Measurements from ENCODE around the gene RCVRN. TPM values are rescaled to one million over a fixed set of nuclear protein-coding genes. Genes with fewer than 3 reads are reported as not detected.

Gene RCVRN
- total and polyA plus RNA-seq, 2 of the 4 experiments (the other 2 are of a cell fraction), result not detected

GRCh38 chr17:9918352-9918751 lies 13.3 kb upstream of the RCVRN start:
- POLR2A ChIA-PET (ENCODE audit: unreplicated experiment), result no interaction called here
- H2BK120ac ChIP-seq (ENCODE audit: low read depth, low read length), result no peak overlapping the region
- CTCF ChIA-PET, result no interaction called here
- H3K18ac ChIP-seq (ENCODE audit: low read depth, low read length), result no peak overlapping the region
- no peaks in the 10 kb centered on the region for H3K9me3 ChIP-seq (ENCODE audit: control insufficient read depth, insufficient read depth, low read length)
- no peak for TF ChIP-seq FOS (IDR thresholded peaks at IDR 0.05; ENCODE audit: low read depth, low read length)
- no peak for ATAC-seq (ENCODE audit: low read depth)
- intact Hi-C loops (cut with micrococcal nuclease) (no loop called here), dilution Hi-C loops (cut with HindIII; ENCODE audit: low sequenced_read_pairs, unreplicated experiment) (no loop called here), in situ Hi-C loops (cut with MboI; ENCODE audit: low sequenced_read_pairs) (no loop called here)
- H3K9ac ChIP-seq (ENCODE audit: low read depth, low read length), result no peak overlapping the region
- no peak overlapping the region for H4K91ac ChIP-seq (ENCODE audit: insufficient read depth, low read depth, low read length)
- H3K36me3 ChIP-seq (ENCODE audit: control insufficient read depth, insufficient read depth, low read length), result peaks cover 12% of the 10 kb centered on the region; the same call in 1 of the 2 replicates
- no peak overlapping the region for H2AFZ ChIP-seq (replicated peaks; ENCODE audit: low read length, poor library complexity)
- H2AK9ac ChIP-seq (replicated peaks; ENCODE audit: low read depth, low read length, poor library complexity), result no peak overlapping the region
- no peak overlapping the region for H3K4me2 ChIP-seq (ENCODE audit: low read depth, low read length)
- H3K14ac ChIP-seq (replicated peaks; ENCODE audit: low read depth, low read length), result no peak overlapping the region
- H3K56ac ChIP-seq (ENCODE audit: extremely low read depth, insufficient read depth, low read length), result no peak overlapping the region
- H4K20me1 ChIP-seq (ENCODE audit: insufficient read depth, low read length), result no peaks in the 10 kb centered on the region
- H3K27me3 ChIP-seq (ENCODE audit: control insufficient read depth, insufficient read depth, low read length), result no peaks in the 10 kb centered on the region
- no peak overlapping the region for H2BK5ac ChIP-seq (ENCODE audit: low read depth, low read length, poor library complexity, severe bottlenecking)
- no peak overlapping the region for H4K5ac ChIP-seq (ENCODE audit: low read depth, low read length)
- no peak for DNase-seq
- no peak overlapping the region for H2BK20ac ChIP-seq (ENCODE audit: low read depth, low read length)
- no peak overlapping the region for H2BK15ac ChIP-seq (ENCODE audit: low read depth, low read length)
- no peak overlapping the region for H3K23ac ChIP-seq (ENCODE audit: low read depth, low read length)
- H3K4me1 ChIP-seq (ENCODE audit: control insufficient read depth, insufficient read depth, low read length), result no peaks in the 10 kb centered on the region
- H3K9me1 ChIP-seq (ENCODE audit: insufficient read depth, low read length), result no peaks in the 10 kb centered on the region
- H3K4me3 ChIP-seq (ENCODE audit: insufficient read depth, low read depth, low read length), result no peak overlapping the region
- H2AK5ac ChIP-seq (ENCODE audit: low read depth, low read length), result no peak overlapping the region
- no TSS peak for BruUV-seq (replicated peaks)
- WGBS, 2 experiments (ENCODE audit: extremely low coverage in 2 of 2, insufficient read length in 1 of 2), result no CpG with 5 or more reads among the region's 8 CpGs
- H3K4ac ChIP-seq (ENCODE audit: low read depth, low read length), result no peak overlapping the region
- no peak overlapping the region for H4K8ac ChIP-seq (ENCODE audit: low read depth in 2 of 2, low read length in 2 of 2)
- no peak overlapping the region for H3K27ac ChIP-seq (ENCODE audit: insufficient read depth, low read length)
- H3K79me1 ChIP-seq (ENCODE audit: low read depth in 1 of 2, low read length in 2 of 2), result no peaks in the 10 kb centered on the region

All from IMR-90 (cell line).